NCI-H524 treated with DMSO at 0.1 percent for 48 hours (cell line): ENCODE results near the gene PIMREG.

Experiments
- DNase-seq: peaks from one replicate; lab custom pipeline; 2025; lab: John Stamatoyannopoulos, UW

PIMREG gene

DNA sequence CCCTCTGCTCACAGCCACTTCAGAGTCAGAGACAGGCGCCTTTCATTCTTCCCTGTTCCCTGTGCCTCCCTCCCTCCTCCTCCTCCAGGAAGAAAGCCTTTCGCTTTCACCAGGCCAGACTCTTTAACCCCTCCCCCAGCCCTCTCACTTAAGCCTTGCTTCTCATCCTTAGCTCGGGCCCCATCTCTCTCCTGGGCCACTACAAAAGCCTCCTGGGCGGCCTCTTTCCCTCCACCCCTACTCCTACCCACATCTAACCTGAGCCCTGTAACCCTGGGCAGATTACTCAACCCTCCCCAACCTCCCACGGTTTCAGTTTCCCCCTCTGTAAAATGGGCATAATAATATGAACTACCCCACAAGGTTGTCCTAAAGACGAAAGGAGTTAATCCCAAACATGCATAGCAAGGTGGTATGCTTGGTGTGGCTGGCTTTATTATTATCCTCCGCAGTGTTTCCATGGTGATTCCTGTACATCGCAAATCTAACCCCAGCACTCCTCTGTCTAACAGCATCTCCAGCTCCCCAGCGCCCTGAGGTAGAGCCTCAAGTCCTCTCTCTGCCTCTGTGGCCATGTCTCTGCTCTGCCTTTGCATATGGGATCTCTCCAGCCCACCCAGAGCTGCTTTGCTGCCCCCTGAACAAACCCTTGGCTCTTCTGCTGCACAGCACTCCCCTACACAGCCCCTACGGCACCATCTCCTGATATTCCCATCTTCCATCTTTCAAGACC is 17.7 kb downstream of the PIMREG start:
- no peak for DNase-seq

- DNase-seq, result no peak
Observed at GRCh38 chr17:6462692-6463091, 18.4 kb downstream of the PIMREG start.

DNA sequence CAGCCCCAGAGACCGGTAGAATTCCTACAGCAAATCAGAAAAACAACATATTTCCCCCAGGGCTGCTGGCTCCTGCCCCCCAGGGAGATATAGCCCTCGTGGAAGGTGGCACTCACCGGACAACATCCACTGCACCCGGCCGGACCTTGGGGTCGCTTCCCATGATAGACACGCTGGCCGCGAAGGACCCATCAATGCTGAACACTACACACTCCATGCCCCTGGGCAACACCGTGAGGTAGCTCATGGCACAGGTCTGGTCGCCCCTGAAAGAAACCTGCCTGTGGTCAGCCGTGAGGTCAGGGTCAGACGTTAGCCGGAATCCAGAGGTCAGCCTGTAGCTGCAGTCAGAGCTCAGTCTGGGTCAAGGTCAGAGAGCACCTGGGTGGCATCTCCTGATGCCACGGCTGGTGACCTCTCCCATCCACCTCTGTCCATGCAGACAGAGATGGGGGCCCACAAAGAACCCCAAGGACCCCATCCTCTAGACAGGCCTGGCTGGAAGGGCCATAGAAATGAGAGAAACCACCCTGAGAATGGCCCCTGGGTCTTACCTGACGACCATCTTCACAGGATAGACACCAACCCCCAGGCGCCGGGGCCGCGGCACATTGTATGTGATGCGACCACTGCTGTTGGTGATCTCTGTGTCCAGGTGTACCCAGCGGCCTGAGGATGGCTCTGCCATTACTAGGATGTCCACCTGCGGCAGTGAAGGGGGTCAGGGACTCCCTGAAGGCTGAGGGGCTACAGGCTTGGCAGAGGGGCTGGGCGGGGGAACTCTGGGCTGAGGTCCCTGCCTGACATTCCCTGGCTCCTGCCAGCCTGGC is 19.6 kb downstream of the PIMREG start:
- no peak for DNase-seq

DNA sequence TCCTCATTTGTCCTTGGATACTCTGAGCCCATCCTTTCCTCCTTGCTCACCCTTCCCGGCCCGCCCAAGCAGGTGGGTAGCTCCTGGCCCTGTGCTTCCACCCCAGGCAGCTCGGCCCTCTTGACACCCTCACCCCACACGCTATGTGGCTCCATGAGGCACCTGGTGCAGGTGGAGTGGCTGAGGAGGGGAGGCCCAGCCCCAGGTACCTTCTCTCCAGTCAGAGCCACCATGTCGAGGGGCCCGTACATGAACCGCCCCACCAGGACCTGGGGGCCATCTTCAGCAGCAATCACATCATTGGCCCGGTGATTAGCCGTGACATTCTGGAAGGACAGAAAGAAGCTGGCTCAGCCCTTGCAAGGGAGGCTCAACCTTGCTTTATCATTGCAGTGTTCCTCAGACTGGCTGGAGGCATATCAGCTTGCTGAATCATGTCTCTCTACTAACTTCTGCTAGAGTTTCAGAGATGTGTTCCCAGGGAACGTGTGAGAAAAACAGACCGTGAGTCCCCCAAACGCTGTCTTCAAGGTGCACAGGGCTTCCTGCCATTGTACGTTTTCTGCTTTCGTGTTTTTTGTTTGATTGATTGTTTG is 20.3 kb downstream of the PIMREG start:
- no peak for DNase-seq

DNA sequence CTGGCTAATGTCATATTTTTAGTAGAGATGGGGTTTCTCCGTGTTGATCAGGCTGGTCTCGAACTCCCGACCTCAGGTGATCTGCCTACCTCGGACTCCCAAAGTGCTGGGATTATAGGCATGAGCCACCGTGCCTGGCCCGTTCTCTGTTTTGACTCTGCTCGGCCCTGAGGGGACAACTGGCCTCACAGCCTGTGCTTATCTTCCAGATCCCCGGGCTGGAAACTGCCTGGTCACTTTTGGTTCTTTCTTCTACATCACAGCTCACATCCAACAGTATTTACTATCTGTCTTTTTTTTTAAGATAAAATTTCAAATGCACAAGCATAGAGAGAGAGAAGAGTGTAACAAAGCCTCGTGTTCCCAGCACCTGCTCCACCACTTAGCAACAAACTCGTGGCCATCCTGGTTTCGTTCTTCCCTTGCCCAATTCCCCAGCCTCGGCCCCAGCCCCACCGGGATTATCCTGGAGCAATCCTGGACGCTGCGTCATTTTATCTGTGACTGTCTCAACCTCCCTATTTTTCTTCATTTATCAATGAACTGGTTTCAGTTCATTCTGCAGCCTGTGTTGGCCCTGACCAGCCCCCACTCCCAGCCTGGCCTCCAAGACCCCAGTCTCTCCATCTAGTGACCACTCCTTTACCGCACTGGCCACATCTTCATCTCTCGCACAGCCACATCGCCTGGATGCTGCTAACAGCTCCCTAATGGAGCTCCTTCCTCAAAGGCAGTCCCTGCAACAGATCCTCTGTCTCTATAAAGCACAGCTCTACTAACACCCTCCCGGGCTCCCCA is 21.1 kb downstream of the PIMREG start:
- no peak for DNase-seq

DNA sequence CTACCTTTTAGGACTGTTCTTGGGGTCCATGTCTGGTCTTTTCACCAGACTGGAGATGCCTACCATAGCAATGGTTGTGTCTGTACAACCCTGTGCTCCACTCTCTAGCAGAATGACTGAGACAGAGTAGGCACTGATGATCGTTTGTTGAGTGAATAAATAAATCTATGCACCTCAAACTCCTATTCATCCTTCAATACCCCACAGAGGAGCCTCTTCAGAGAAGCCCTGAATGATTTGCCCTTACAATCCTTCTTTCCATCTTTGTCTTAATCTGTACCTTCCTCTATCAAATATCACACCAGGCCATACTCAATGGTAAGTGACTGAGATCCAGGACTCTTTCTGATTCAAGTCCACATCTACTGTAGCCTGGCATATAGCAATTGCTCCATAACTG is 23.3 kb downstream of the PIMREG start:
- no peak for DNase-seq

- no peak for DNase-seq
Observed at GRCh38 chr17:6468051-6468790, 24.0 kb downstream of the PIMREG start.

- DNase-seq, result no peak
Observed at GRCh38 chr17:6470146-6470718, 26.0 kb downstream of the PIMREG start.

DNA sequence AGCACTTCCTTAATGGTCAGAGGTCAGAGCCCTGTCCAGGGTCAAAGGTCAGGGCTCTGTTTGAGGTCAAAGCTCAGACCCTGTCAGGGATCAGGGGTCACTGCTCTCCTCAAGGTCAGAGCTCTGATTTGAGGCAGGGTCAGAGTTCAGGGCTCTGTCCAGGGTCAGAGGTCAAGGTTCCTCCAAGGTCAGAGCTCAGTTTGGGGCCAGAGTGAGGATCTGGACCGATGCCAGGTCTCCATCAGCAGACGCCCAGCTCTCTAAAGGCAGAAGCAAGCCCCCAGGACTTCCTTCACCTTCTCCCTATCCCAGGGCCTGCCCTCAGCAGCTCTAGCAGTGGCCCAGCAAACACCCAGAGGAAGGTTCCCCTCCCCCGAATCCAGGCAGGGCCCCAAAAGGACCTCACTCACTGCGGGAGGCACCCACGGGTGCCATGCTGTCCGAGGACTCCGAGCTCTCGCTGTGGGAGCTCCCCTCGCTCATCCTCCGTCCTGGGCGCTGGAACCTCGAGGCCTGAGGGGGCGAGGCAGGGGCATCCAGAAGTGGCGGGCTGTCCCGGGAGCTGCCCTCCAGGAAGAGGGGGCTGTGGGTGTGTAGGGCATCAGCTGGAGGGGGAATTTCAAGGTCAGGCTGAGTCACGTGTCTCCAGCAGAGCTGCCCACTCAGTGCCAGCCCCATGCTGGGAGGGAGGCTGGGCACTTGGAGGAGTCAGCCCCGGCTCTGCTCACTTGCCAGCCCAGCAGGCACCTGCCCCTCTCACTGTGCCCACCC is 26.7 kb downstream of the PIMREG start:
- no peak for DNase-seq

DNA sequence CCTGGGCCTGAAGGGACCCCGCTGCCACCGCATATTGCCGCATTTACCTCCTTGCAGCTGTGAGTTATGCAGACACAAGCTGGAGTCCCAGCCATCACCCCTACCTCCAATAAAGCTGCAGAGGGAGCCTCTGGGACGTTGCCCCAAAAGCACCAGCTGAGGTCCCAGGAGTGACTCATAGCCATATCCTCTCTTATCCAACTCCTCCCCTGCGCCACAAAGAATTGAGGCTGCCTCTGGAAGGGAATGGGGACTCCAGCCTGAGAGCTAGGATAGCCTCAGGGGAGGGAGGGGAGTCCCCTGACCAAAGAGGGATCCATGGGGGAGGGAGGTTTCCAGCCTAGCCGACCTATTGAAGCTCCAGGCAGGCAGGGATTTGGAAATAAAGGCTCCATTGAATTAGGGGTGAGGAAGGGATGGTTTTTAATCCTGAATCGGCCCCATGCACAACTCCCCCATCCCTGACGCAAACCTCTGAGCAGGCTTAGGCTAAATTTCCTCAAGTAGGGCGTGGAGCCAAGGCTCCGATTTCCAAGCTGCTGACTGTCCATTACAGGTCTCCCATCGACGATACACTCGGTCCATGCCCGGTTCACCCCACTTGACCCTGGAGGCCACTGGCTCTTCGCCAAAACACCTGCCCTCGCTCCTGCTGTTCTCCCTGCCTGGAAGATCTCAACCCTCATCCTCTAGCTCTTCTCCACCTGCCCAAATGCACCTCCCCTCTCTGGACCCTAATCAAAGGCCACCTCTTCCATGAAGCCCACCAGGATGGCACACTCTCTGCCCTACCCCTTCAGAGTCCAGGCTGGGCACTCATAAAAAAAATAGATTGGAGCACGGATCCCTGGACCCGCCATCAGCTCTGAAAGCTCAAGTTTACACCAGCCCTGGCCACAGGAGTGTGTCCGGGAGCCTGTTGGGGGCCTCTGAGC is 27.5 kb downstream of the PIMREG start:
- no peak for DNase-seq

GRCh38 chr17:6472517-6472916 is 28.3 kb downstream of the PIMREG start:
- DNase-seq, result no peak

GRCh38 chr17:6473128-6473767 is 29.0 kb downstream of the PIMREG start:
- no peak for DNase-seq

DNA sequence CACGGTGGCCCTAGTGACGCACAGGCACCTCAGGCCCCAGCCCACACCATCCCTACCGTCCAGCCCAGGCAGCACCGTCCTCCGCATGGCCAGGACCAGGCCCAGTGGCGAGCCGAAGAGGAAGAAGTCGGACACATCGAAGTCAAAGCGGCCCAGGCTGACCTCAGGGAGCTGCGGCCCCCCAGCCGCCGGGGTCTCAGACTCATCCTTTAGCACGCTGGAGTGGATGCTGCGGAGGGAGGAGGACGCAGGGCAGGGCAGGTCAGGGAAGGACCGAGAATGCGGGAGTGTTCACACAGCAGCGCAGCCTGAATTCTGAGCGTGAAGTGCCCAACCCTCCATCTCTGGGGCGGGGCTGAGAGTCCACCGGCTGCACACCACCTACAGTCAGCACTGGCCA is 30.1 kb downstream of the PIMREG start:
- no peak for DNase-seq

DNA sequence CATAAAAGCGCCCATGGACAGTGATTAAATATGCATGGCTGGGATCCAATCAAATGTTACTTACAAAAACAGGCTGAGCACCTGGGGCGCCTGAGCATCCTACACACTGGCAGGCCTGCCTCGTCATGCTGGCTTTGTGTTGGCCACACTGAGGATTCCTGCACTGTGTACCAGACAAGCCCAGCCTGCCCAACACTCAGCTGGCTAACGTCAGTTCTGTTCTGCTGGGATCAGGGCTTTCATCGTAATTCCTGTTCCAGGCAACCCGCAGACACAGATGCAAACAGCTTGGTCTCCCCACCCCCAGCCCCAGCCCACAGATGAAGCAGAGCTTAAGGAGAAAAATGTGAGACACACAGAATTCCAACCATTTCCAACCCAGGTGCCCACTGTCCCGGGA is 30.7 kb downstream of the PIMREG start:
- no peak for DNase-seq

DNA sequence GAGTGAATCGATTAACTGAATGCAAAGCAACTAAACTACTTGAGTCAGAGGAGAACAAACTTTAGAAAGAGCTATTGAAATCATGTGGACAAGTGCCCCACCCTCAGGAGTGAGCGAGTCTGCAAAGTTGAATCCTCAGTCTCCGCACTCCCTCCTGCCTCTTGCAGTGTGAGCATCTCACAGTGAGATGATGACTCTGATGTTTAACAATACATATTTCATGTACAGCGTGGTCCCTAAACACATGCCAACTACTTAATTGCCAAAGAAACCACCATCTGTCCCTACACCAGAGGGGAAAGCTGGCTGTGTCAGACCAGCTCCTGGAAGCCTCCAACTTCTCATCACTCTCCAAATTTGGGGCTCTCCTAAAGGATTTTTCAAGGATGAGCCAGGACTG is 31.2 kb downstream of the PIMREG start:
- DNase-seq, result no peak

GRCh38 chr17:6476076-6476809 is 32.0 kb downstream of the PIMREG start:
- DNase-seq, result no peak

- no peak for DNase-seq
Observed at GRCh38 chr17:6476810-6477179, 32.5 kb downstream of the PIMREG start.

GRCh38 chr17:6477831-6478383 is 33.7 kb downstream of the PIMREG start:
- DNase-seq, result no peak
